Hematopoietic multipotent progenitor cell treated with erythropoietin and hydrocortisone succinate and interleukin-3 and kit ligand, for 6 days (in vitro differentiated cells): ENCODE measurements around the gene BRD1.

Experiments used
- DNase-seq: peaks from one replicate; pipeline ENCODE4 v3.0.0-alpha.2; 2015

Gene BRD1

GRCh38 chr22:49800408-49801238 is 27.1 kb downstream of the BRD1 start:
- DNase-seq = no peak

- no peak for DNase-seq
Observed at GRCh38 chr22:49799431-49800075, 28.1 kb downstream of the BRD1 start.

GRCh38 chr22:49798486-49799151 is 29.1 kb downstream of the BRD1 start:
- DNase-seq = no peak

GRCh38 chr22:49797706-49798105 is 30.0 kb downstream of the BRD1 start:
- no peak for DNase-seq

- no peak for DNase-seq
Observed at GRCh38 chr22:49796596-49797270, 30.9 kb downstream of the BRD1 start.

GRCh38 chr22:49795521-49795920 is 32.2 kb downstream of the BRD1 start:
- DNase-seq = no peak

GRCh38 chr22:49793871-49794270 is 33.8 kb downstream of the BRD1 start:
- DNase-seq = no peak

- no peak for DNase-seq
Observed at GRCh38 chr22:49793296-49793695, 34.4 kb downstream of the BRD1 start.

- no peak for DNase-seq
Observed at GRCh38 chr22:49792107-49792506, 35.6 kb downstream of the BRD1 start.

GRCh38 chr22:49791682-49792081 is 36.0 kb downstream of the BRD1 start:
- DNase-seq = no peak

- no peak for DNase-seq
Observed at GRCh38 chr22:49790912-49791311, 36.8 kb downstream of the BRD1 start.

- DNase-seq = peak; percentile 59
Observed at GRCh38 chr22:49789289-49790141, 38.2 kb downstream of the BRD1 start.

GRCh38 chr22:49788504-49788903 is 39.2 kb downstream of the BRD1 start:
- DNase-seq = peak; percentile 27

- DNase-seq = no peak
Observed at GRCh38 chr22:49787861-49788260, 39.8 kb downstream of the BRD1 start.

GRCh38 chr22:49786976-49787706 is 40.5 kb downstream of the BRD1 start:
- DNase-seq = no peak

GRCh38 chr22:49785841-49786471 is 41.7 kb downstream of the BRD1 start:
- peak; percentile 89 for DNase-seq

GRCh38 chr22:49785046-49785521 is 42.6 kb downstream of the BRD1 start:
- no peak for DNase-seq

- DNase-seq = no peak
Observed at GRCh38 chr22:49784630-49784971, 43.1 kb downstream of the BRD1 start.

GRCh38 chr22:49783926-49784629 is 43.6 kb downstream of the BRD1 start:
- DNase-seq = no peak

- no peak for DNase-seq
Observed at GRCh38 chr22:49783036-49783746, 44.5 kb downstream of the BRD1 start.
